CD4-positive, alpha-beta T cell treated with Interleukin-2 at 100 ng/mL for 4 hours (primary cell): ENCODE results near the gene CLDN6.

Experiments
- DNase-seq: peaks from one replicate; pipeline ENCODE4 v3.0.0-alpha.2; 2020; ENCODE audit warnings: low spot score

The CLDN6 gene

GRCh38 chr16:3027983-3028715 lies 10.2 kb upstream of the CLDN6 start:
- DNase-seq = peak; percentile 88

- DNase-seq = no peak
These were observed 9.5 kb upstream of the CLDN6 start for GRCh38 chr16:3027489-3027795.

DNA sequence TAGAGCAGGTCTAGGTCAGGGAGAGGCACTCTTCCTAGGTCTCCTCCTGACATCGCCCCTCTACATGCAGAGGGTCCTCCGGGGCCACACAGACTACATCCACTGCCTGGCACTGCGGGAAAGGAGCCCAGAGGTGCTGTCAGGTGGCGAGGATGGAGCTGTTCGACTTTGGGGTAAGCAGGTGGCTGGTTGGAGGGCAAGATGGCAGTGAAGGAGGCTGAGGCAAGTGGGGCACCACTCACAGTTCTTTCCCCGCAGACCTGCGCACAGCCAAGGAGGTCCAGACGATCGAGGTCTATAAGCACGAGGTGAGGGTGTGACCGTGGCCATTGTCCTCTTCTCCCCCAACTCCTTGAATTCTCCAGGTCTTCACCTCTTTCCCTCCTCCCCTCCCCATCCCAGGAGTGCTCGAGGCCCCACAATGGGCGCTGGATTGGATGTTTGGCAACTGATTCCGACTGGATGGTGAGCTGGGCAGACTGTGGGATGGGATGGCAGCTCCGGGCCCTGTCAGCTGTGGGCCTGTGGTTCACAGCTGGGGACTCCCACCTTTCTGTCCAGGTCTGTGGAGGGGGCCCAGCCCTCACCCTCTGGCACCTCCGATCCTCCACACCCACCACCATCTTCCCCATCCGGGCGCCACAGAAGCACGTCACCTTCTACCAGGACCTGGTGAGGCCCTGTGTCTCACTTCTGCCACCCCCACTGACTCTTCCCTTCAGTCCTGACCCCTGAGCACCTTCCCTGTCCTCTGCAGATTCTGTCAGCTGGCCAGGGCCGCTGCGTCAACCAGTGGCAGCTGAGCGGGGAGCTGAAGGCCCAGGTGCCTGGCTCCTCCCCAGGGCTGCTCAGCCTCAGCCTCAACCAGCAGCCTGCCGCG lies 8.9 kb upstream of the CLDN6 start:
- no peak for DNase-seq

DNA sequence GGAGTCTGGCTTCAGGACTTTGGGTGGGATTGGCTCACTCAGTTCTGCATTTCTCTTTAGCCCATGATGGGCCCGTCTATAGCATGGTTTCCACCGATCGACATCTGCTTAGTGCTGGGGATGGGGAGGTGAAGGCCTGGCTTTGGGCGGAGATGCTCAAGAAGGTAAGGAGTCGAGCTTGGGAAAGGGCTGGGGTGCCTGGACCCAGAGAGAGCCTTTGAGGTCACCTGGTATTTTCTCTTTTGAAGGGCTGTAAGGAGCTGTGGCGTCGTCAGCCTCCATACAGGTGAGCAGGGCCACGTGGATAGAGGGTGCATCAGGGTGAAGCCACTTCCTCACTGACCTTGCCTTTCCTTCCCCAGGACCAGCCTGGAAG lies 8.0 kb upstream of the CLDN6 start:
- DNase-seq = no peak

GRCh38 chr16:3025032-3026002 lies 7.3 kb upstream of the CLDN6 start:
- no peak for DNase-seq

GRCh38 chr16:3023669-3024478 lies 5.9 kb upstream of the CLDN6 start, which contains the start of the genes HCFC1R1 and THOC6:
TSS of gene HCFC1R1 (minus strand) at chr16:3023942. CDS start at chr16:3023941, 1 bp downstream.
TSS of gene THOC6 (plus strand) at chr16:3024035. CDS start at chr16:3024327, 292 bp downstream.
- DNase-seq = peak; percentile 95

GRCh38 chr16:3023415-3023668 lies 5.4 kb upstream of the CLDN6 start:
- DNase-seq = no peak

DNA sequence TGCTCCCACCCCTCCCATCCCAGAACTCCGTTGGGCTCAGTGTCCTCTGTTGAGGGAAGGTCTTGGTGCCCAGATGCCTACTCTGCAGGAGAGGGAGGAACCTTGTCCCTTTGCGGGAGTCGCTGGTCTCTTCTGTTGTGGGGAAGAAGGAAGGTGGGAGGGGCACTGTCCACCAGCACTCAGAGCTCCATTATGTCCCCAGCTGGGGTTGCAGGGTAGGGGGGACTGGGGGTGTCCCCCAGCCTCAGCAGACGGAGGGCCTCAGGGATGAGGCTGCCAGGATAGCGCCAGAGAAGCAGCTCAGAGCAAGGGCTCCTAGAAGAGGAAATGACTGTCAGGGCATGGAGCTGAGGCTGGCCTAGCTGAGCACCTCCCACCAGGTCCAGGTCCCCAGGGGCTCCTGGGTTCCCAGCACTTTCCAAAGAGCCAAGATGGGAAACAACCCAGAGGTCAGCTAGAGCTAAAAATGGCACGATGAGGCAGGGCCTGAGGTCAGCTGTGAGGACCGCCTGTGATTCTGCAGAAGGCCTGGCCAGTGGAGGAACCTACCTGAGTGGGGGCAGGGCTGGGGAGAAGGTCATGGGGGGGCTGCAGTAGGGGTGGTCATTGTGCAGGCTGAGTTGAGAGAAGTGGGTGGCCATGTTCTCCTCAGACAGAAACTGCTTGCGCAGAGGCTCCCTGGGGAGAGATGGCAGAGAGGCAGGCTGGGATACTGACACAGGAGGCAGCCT lies 4.9 kb upstream of the CLDN6 start:
- peak; percentile 11 for DNase-seq

DNA sequence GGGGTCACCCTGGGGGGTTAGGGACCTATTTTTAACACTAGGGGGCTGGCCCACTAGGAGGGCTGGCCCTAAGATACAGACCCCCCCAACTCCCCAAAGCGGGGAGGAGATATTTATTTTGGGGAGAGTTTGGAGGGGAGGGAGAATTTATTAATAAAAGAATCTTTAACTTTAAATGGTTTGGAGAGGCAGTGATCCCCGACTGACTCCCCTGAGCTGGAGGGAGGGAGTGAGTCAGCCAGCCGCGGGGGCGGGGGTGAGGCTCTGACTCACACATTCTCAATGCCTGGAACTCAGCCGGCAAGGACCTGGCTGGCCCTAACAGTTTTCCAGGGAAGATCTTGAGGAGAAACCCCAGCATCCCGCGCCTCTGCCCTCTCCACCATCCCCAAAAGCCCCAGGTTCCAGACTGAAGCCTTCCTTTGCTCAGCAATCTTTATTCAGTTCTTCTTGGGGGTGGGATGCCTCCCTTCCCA lies 4.3 kb upstream of the CLDN6 start:
- DNase-seq = peak; percentile 89

DNA sequence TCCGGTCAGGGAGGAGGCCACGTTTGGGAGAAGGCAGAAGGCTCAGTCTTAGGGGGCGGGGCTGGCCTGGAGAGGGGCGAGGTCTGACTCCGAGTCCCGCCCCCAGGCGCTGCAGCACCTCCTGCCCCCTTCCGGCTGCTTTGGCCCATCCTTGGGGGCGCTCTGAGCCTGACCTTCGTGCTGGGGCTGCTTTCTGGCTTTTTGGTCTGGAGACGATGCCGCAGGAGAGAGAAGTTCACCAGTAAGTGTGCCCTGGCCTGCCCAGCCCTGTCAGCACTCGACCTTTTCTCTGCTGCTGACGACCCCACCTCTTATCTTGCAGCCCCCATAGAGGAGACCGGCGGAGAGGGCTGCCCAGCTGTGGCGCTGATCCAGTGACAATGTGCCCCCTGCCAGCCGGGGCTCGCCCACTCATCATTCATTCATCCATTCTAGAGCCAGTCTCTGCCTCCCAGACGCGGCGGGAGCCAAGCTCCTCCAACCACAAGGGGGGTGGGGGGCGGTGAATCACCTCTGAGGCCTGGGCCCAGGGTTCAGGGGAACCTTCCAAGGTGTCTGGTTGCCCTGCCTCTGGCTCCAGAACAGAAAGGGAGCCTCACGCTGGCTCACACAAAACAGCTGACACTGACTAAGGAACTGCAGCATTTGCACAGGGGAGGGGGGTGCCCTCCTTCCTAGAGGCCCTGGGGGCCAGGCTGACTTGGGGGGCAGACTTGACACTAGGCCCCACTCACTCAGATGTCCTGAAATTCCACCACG lies 3.6 kb upstream of the CLDN6 start:
- peak; percentile 87 for DNase-seq

DNA sequence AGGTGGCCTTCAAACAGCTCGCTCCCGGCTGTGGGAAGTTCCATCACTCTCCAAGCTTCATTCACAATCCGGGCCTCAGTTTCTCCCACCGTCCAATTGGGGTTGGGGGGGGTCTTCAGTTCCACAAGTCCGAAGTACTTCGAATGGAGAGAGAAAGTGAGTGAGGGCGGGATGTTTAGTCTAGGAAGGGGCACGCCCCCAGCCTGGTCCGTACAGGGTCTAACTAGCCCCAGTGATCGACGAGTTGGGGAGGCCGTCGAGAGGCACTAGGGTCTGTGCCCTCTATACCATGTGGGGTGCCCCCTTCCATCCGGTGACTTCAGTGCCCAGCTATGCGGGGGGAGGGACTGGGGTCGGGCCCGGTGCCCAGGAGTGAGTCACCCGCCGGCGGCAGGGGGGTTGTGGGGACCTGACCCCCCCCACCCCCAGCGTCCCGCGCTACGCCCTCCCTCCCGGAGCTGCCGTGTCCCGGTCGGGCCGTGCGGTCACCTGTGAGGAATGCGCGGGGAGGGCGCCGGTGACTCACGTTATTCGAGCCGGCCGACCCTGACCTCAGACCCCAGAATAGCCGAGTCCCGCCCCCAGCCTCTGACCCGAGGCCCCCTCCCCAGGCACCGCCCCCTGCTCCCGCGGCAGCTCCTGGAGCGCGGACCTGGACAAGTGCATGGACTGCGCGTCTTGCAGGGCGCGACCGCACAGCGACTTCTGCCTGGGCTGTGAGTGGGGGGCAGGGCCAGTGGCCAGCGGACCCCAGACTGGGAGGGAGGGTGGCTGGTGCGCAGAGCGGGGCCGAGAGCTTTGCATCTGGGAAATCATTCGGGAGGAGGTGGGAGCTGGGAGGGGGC lies 2.8 kb upstream of the CLDN6 start:
- DNase-seq = peak; percentile 80

DNA sequence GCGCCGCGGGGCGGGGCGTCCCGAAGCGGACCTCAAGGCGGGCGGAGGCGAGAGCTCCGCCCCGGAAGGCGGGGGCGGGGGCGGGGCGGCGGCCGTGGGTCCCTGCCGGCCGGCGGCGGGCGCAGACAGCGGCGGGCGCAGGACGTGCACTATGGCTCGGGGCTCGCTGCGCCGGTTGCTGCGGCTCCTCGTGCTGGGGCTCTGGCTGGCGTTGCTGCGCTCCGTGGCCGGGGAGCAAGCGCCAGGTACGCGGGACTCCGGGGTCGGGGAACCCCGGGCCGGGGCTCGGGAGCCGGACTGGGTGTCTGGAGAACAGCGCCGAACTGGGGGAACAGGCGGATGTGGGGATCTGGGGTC lies 2.2 kb upstream of the CLDN6 start, which contains the start of gene TNFRSF12A:
TSS of gene TNFRSF12A (plus strand) at position 122 of the 357 bp plus-strand sequence. CDS start at position 152, 30 bp downstream.
- peak; percentile 66 for DNase-seq

- no peak for DNase-seq
These were observed 1.7 kb upstream of the CLDN6 start for GRCh38 chr16:3019594-3020246.

- DNase-seq = no peak
These were observed 639 bp downstream of the CLDN6 start for GRCh38 chr16:3017344-3017743.

DNA sequence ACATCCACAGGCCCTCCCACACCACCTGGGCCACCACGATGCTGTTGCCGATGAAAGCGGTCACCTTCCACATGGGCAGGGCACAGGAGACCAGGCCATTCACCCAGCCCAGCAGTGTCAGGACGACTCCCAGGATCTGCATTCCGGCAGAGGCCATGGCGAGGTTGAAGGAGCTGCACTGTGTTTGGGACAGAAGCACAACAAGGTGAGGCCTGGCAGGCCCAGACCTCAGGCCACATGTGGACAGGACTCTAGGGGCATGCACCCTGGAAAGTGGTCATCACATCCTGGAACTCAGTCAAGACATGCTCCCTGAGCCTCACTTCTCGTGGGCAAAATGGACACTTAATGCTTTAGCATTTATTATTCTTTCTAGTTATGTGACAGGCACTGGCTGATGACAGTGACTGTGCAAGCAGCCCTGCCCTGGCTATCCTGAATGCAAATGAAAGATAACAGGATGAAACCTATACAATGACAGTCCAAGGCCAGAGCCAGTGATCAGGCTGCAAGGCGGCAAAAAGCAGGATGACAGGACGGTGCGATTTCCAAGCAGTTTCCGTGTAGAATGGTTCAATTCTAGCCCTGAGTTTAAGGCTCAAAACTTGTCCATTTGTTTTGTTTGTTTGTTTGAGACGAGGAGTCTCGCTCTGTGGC lies 2.0 kb downstream of the CLDN6 start:
- DNase-seq = no peak

- DNase-seq = no peak
These were observed 3.0 kb downstream of the CLDN6 start for GRCh38 chr16:3014971-3015370.

DNA sequence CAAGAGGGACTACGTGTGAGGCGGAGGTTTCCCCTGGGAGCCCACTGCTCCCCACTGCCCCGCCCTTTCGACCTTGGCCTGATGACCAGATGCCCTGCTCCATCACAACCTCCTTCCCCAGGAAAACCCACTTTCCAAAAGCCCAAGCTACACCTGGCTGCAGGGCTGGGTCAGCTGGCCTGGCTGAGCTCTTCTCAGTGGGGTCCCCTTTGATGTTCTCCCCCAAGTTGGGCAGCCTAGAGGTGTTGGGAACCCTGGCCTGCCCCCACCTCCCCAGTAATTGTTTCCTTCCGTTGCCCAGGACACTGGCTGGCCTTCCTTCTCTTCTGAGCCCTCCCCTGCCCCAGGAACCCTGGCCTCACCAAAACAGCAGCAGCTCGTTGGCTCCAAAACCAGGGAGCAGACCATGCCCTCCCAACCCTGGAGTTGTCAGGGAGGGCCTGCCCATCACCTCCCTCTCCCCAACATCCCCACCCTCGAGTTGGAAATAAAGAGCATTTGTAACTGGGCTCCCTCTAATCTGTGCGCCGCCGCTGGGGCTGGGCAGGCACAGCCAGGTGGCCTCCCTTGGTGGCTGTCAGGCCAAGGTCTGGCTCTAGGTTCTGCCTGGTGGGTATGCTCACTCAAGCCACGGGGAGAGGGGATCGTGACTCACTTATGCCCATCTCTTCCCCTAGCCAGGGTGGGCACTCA lies 3.8 kb downstream of the CLDN6 start:
- no peak for DNase-seq
